ENCODE results near the gene TMEM100.

TMEM100 gene

GRCh38 chr17:55722742-55723487, at the start of gene TMEM100:
TSS of gene TMEM100 (minus strand) at chr17:55722864. CDS start at chr17:55721070, 1,794 bp downstream.
- peak within 1 kb of the TSS; percentile 48 for H3K4me3 ChIP-seq (ENCODE audit: low read depth, low read length)
- H3K27ac ChIP-seq (ENCODE audit: low read depth, low read length) = no peak within 1 kb of the TSS
- H3K9ac ChIP-seq (ENCODE audit: low read depth, low read length) = no peak within 1 kb of the TSS
- no peaks in the 10 kb centered on the region for H3K36me3 ChIP-seq (ENCODE audit: control insufficient read depth, insufficient read depth, low read length)
- no peaks in the 10 kb centered on the region for H3K27me3 ChIP-seq (ENCODE audit: control insufficient read depth, insufficient read depth, low read length)
- no peaks in the 10 kb centered on the region for H3K9me3 ChIP-seq (ENCODE audit: control insufficient read depth, insufficient read depth, low read length)
- peaks cover 27% of the 10 kb centered on the region for H3K4me1 ChIP-seq (ENCODE audit: control insufficient read depth, insufficient read depth, low read length)

GRCh38 chr17:55772086-55772485, 49.4 kb upstream of the TMEM100 start:
- Histone ChIP-seq H3K9me3 (ENCODE audit: control insufficient read depth, insufficient read depth, low read length) (no peaks in the 10 kb centered on the region), H3K36me3 (ENCODE audit: control insufficient read depth, insufficient read depth, low read length) (peaks cover 15% of the 10 kb centered on the region), H3K4me3 (ENCODE audit: low read depth, low read length) (no peak overlapping the region), H3K27me3 (ENCODE audit: control insufficient read depth, insufficient read depth, low read length) (no peaks in the 10 kb centered on the region), H3K9ac (ENCODE audit: low read depth, low read length) (no peak overlapping the region), H3K27ac (ENCODE audit: low read depth, low read length) (no peak overlapping the region), H3K4me1 (ENCODE audit: control insufficient read depth, insufficient read depth, low read length) (no peaks in the 10 kb centered on the region)

GRCh38 chr17:55770196-55770870, 47.7 kb upstream of the TMEM100 start:
- 0 out of 2 replicates have a peak, but pooled peaks cover 9% of the 10 kb centered on the region for H3K36me3 ChIP-seq (ENCODE audit: control insufficient read depth, insufficient read depth, low read length)
- no peaks in the 10 kb centered on the region for H3K9me3 ChIP-seq (ENCODE audit: control insufficient read depth, insufficient read depth, low read length)
- no peaks in the 10 kb centered on the region for H3K27me3 ChIP-seq (ENCODE audit: control insufficient read depth, insufficient read depth, low read length)
- H3K27ac ChIP-seq (ENCODE audit: low read depth, low read length) = no peak overlapping the region
- no peaks in the 10 kb centered on the region for H3K4me1 ChIP-seq (ENCODE audit: control insufficient read depth, insufficient read depth, low read length)
- H3K9ac ChIP-seq (ENCODE audit: low read depth, low read length) = no peak overlapping the region
- no peak overlapping the region for H3K4me3 ChIP-seq (ENCODE audit: low read depth, low read length)

- no peaks in the 10 kb centered on the region for H3K9me3 ChIP-seq (ENCODE audit: control insufficient read depth, insufficient read depth, low read length)
- no peaks in the 10 kb centered on the region for H3K4me1 ChIP-seq (ENCODE audit: control insufficient read depth, insufficient read depth, low read length)
- no peak overlapping the region for H3K27ac ChIP-seq (ENCODE audit: low read depth, low read length)
- no peak overlapping the region for H3K9ac ChIP-seq (ENCODE audit: low read depth, low read length)
- H3K36me3 ChIP-seq (ENCODE audit: control insufficient read depth, insufficient read depth, low read length) = 0 out of 2 replicates have a peak, but pooled peaks cover 9% of the 10 kb centered on the region
- H3K27me3 ChIP-seq (ENCODE audit: control insufficient read depth, insufficient read depth, low read length) = no peaks in the 10 kb centered on the region
- no peak overlapping the region for H3K4me3 ChIP-seq (ENCODE audit: low read depth, low read length)
Observed at GRCh38 chr17:55769625-55770000, 46.9 kb upstream of the TMEM100 start.

GRCh38 chr17:55768936-55769624, 46.4 kb upstream of the TMEM100 start:
- 0 out of 2 replicates have a peak, but pooled peaks cover 8% of the 10 kb centered on the region for H3K36me3 ChIP-seq (ENCODE audit: control insufficient read depth, insufficient read depth, low read length)
- H3K9ac ChIP-seq (ENCODE audit: low read depth, low read length) = no peak overlapping the region
- H3K4me1 ChIP-seq (ENCODE audit: control insufficient read depth, insufficient read depth, low read length) = no peaks in the 10 kb centered on the region
- no peaks in the 10 kb centered on the region for H3K9me3 ChIP-seq (ENCODE audit: control insufficient read depth, insufficient read depth, low read length)
- no peak overlapping the region for H3K27ac ChIP-seq (ENCODE audit: low read depth, low read length)
- H3K27me3 ChIP-seq (ENCODE audit: control insufficient read depth, insufficient read depth, low read length) = no peaks in the 10 kb centered on the region
- H3K4me3 ChIP-seq (ENCODE audit: low read depth, low read length) = no peak overlapping the region

- H3K4me1 ChIP-seq (ENCODE audit: control insufficient read depth, insufficient read depth, low read length) = 0 out of 2 replicates have a peak, but pooled peaks cover 6% of the 10 kb centered on the region
- H3K9ac ChIP-seq (ENCODE audit: low read depth, low read length) = no peak overlapping the region
- no peak overlapping the region for H3K27ac ChIP-seq (ENCODE audit: low read depth, low read length)
- H3K27me3 ChIP-seq (ENCODE audit: control insufficient read depth, insufficient read depth, low read length) = no peaks in the 10 kb centered on the region
- no peaks in the 10 kb centered on the region for H3K9me3 ChIP-seq (ENCODE audit: control insufficient read depth, insufficient read depth, low read length)
- H3K36me3 ChIP-seq (ENCODE audit: control insufficient read depth, insufficient read depth, low read length) = no peaks in the 10 kb centered on the region
- H3K4me3 ChIP-seq (ENCODE audit: low read depth, low read length) = no peak overlapping the region
Observed at GRCh38 chr17:55765472-55765871, 42.8 kb upstream of the TMEM100 start.

- Histone ChIP-seq H3K27ac (ENCODE audit: low read depth, low read length) (no peak overlapping the region), H3K4me3 (ENCODE audit: low read depth, low read length) (no peak overlapping the region), H3K4me1 (ENCODE audit: control insufficient read depth, insufficient read depth, low read length) (0 out of 2 replicates have a peak, but pooled peaks cover 8% of the 10 kb centered on the region), H3K9ac (ENCODE audit: low read depth, low read length) (no peak overlapping the region), H3K9me3 (ENCODE audit: control insufficient read depth, insufficient read depth, low read length) (no peaks in the 10 kb centered on the region), H3K36me3 (ENCODE audit: control insufficient read depth, insufficient read depth, low read length) (no peaks in the 10 kb centered on the region), H3K27me3 (ENCODE audit: control insufficient read depth, insufficient read depth, low read length) (no peaks in the 10 kb centered on the region)
Observed at GRCh38 chr17:55764610-55765009, 41.9 kb upstream of the TMEM100 start.

GRCh38 chr17:55763856-55764255, 41.2 kb upstream of the TMEM100 start:
- Histone ChIP-seq H3K4me1 (ENCODE audit: control insufficient read depth, insufficient read depth, low read length) (0 out of 2 replicates have a peak, but pooled peaks cover 8% of the 10 kb centered on the region), H3K27me3 (ENCODE audit: control insufficient read depth, insufficient read depth, low read length) (no peaks in the 10 kb centered on the region), H3K4me3 (ENCODE audit: low read depth, low read length) (no peak overlapping the region), H3K27ac (ENCODE audit: low read depth, low read length) (no peak overlapping the region), H3K9me3 (ENCODE audit: control insufficient read depth, insufficient read depth, low read length) (no peaks in the 10 kb centered on the region), H3K36me3 (ENCODE audit: control insufficient read depth, insufficient read depth, low read length) (no peaks in the 10 kb centered on the region), H3K9ac (ENCODE audit: low read depth, low read length) (no peak overlapping the region)

GRCh38 chr17:55762086-55762858, 39.6 kb upstream of the TMEM100 start:
- Histone ChIP-seq H3K36me3 (ENCODE audit: control insufficient read depth, insufficient read depth, low read length) (no peaks in the 10 kb centered on the region), H3K4me3 (ENCODE audit: low read depth, low read length) (no peak overlapping the region), H3K27ac (ENCODE audit: low read depth, low read length) (no peak overlapping the region), H3K4me1 (ENCODE audit: control insufficient read depth, insufficient read depth, low read length) (0 out of 2 replicates have a peak, but pooled peaks cover 8% of the 10 kb centered on the region), H3K27me3 (ENCODE audit: control insufficient read depth, insufficient read depth, low read length) (no peaks in the 10 kb centered on the region), H3K9me3 (ENCODE audit: control insufficient read depth, insufficient read depth, low read length) (no peaks in the 10 kb centered on the region), H3K9ac (ENCODE audit: low read depth, low read length) (no peak overlapping the region)

- Histone ChIP-seq H3K4me3 (ENCODE audit: low read depth, low read length) (no peak overlapping the region), H3K9ac (ENCODE audit: low read depth, low read length) (no peak overlapping the region), H3K9me3 (ENCODE audit: control insufficient read depth, insufficient read depth, low read length) (no peaks in the 10 kb centered on the region), H3K27ac (ENCODE audit: low read depth, low read length) (no peak overlapping the region), H3K4me1 (ENCODE audit: control insufficient read depth, insufficient read depth, low read length) (0 out of 2 replicates have a peak, but pooled peaks cover 8% of the 10 kb centered on the region), H3K27me3 (ENCODE audit: control insufficient read depth, insufficient read depth, low read length) (no peaks in the 10 kb centered on the region), H3K36me3 (ENCODE audit: control insufficient read depth, insufficient read depth, low read length) (no peaks in the 10 kb centered on the region)
Observed at GRCh38 chr17:55760643-55761355, 38.1 kb upstream of the TMEM100 start.
